ENCODE results near the gene TGIF2.

GRCh38 chr20:36611625-36612024 is 38.2 kb downstream of the TGIF2 start:
- TF ChIP-seq MAX (CRISPR knock-in tag; IDR thresholded peaks at IDR 0.05) (no peak), CTCF (IDR thresholded peaks at IDR 0.05) (no peak), ATF2 (CRISPR knock-in tag; IDR thresholded peaks at IDR 0.05; ENCODE audit: borderline replicate concordance, low read depth) (no peak), PRRX2 (CRISPR knock-in tag; IDR thresholded peaks at IDR 0.05) (no peak), TCF7 (CRISPR knock-in tag; IDR thresholded peaks at IDR 0.05; ENCODE audit: low read depth) (no peak)
